ENCODE measurements around the gene RIMS3.

DNA sequence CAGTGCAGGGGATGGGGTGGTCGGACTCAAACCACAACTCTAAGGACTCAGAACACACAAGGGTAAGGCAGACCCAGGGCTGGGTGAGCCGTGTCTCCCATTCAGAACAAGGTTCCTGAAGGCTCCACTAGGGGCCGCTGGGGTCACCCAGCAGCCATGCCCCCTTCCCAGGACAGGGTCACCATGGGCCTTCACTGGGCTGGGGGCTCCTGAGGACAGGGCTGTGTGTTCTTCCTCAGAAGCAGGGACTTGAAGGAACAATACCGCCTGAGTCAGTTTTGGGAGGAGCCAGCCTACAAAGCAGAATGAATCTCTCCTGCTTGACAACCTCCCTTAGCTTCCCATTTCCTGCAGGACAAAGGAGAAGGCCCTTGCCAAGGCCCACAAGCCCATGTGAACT, 15.4 kb downstream of the RIMS3 start:
- TF ChIP-seq, protein P1, sequence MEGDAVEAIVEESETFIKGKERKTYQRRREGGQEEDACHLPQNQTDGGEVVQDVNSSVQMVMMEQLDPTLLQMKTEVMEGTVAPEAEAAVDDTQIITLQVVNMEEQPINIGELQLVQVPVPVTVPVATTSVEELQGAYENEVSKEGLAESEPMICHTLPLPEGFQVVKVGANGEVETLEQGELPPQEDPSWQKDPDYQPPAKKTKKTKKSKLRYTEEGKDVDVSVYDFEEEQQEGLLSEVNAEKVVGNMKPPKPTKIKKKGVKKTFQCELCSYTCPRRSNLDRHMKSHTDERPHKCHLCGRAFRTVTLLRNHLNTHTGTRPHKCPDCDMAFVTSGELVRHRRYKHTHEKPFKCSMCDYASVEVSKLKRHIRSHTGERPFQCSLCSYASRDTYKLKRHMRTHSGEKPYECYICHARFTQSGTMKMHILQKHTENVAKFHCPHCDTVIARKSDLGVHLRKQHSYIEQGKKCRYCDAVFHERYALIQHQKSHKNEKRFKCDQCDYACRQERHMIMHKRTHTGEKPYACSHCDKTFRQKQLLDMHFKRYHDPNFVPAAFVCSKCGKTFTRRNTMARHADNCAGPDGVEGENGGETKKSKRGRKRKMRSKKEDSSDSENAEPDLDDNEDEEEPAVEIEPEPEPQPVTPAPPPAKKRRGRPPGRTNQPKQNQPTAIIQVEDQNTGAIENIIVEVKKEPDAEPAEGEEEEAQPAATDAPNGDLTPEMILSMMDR (IDR thresholded peaks at IDR 0.05), result no peak
- no peak for TF ChIP-seq EP300 (IDR thresholded peaks at IDR 0.05)
- TF ChIP-seq POLR2A (IDR thresholded peaks at IDR 0.05), result no peak

Data from sigmoid colon (tissue), 4 donors.